A549 treated with Mapracorat at 1 μM for 4 hours (cell line): ENCODE results near the gene FBXW10. TPM values are rescaled to one million over a fixed set of nuclear protein-coding genes. Genes with fewer than 3 reads are reported as not detected.

Source experiments
- total RNA-seq: library from RNA; stranded (reverse); fragments of 200-300 nt; extraction: Qiagen RNA extraction; gene quantifications from 5 replicates; pipeline ENCODE4 v1.2.3, GENCODE V29; 2022

The FBXW10 gene
- 0.61 to 1.7 TPM (median 1.0 TPM) in 5 replicates for total RNA-seq

GRCh38 chr17:18743699-18744421 is at the start of gene FBXW10:
Gene FBXW10 (plus strand): TSS chr17:18744054. CDS start chr17:18744245, 191 bp downstream.

GRCh38 chr17:18780991-18781718 is 37.3 kb downstream of the FBXW10 start, which contains the start of gene TVP23B:
Gene TVP23B (plus strand): TSS chr17:18781183. CDS start chr17:18781294, 111 bp downstream.

Other genes starting within 250 kb of the FBXW10 start
- gene TBC1D28, start 99.7 kb upstream of the FBXW10 start, total RNA-seq: not detected in 5 replicates
- gene FOXO3B, start 61.7 kb upstream of the FBXW10 start, total RNA-seq: 2.4 to 4.8 TPM (median 4.0 TPM) in 5 replicates
- 60.4 to 72.1 TPM (median 63.8 TPM) in 5 replicates for gene TVP23B, start 37.1 kb downstream of the FBXW10 start, total RNA-seq
- 40.2 to 43.6 TPM (median 42.3 TPM) in 5 replicates for gene PRPSAP2, start 114.1 kb downstream of the FBXW10 start, total RNA-seq
- gene SLC5A10, start 208.1 kb downstream of the FBXW10 start, total RNA-seq: 0.12 to 0.26 TPM (median 0.21 TPM) in 5 replicates